Activated gamma-delta T cell treated with Interleukin-2 at 50 U/mL for 16 hours (primary cell): ENCODE measurements around the gene COL15A1.
"Not testable (repeated sequence)": the region's sequence is repeated elsewhere in the genome, so short reads cannot be mapped to it uniquely, and the experiment has no call there.

Source experiments
- DNase-seq: peaks from one replicate; pipeline ENCODE4 v3.0.0-alpha.2; 2020

Gene COL15A1

GRCh38 chr9:98943682-98944056 lies at the start of gene COL15A1:
Gene COL15A1 (plus strand): TSS chr9:98943907. CDS start chr9:98944062, 155 bp downstream.
- no peak for DNase-seq

GRCh38 chr9:98894171-98894570 lies 49.5 kb upstream of the COL15A1 start:
- no peak for DNase-seq

- DNase-seq = no peak
Measured at GRCh38 chr9:98894761-98895160, 48.9 kb upstream of the COL15A1 start.

- no peak for DNase-seq
Measured at GRCh38 chr9:98896632-98897031, 47.1 kb upstream of the COL15A1 start.

GRCh38 chr9:98897745-98898144 lies 46.0 kb upstream of the COL15A1 start:
- no peak for DNase-seq

GRCh38 chr9:98899408-98900056 lies 44.2 kb upstream of the COL15A1 start:
- no peak for DNase-seq

- DNase-seq = no peak
Measured at GRCh38 chr9:98900244-98900643, 43.5 kb upstream of the COL15A1 start.

GRCh38 chr9:98900725-98901124 lies 43.0 kb upstream of the COL15A1 start:
- DNase-seq = no peak

- DNase-seq = not testable (repeated sequence)
Measured at GRCh38 chr9:98901843-98902242, 41.9 kb upstream of the COL15A1 start.

- DNase-seq = no peak
Measured at GRCh38 chr9:98902516-98902915, 41.2 kb upstream of the COL15A1 start.

GRCh38 chr9:98902925-98903324 lies 40.8 kb upstream of the COL15A1 start:
- DNase-seq = no peak

GRCh38 chr9:98903961-98904411 lies 39.7 kb upstream of the COL15A1 start:
- DNase-seq = no peak

- no peak for DNase-seq
Measured at GRCh38 chr9:98905015-98905414, 38.7 kb upstream of the COL15A1 start.

GRCh38 chr9:98906273-98907040 lies 37.2 kb upstream of the COL15A1 start:
- no peak for DNase-seq

- no peak for DNase-seq
Measured at GRCh38 chr9:98907055-98907454, 36.7 kb upstream of the COL15A1 start.

GRCh38 chr9:98908897-98909634 lies 34.6 kb upstream of the COL15A1 start:
- DNase-seq = no peak

GRCh38 chr9:98909935-98910334 lies 33.8 kb upstream of the COL15A1 start:
- DNase-seq = no peak

GRCh38 chr9:98911042-98911441 lies 32.7 kb upstream of the COL15A1 start:
- no peak for DNase-seq

GRCh38 chr9:98911738-98912137 lies 32.0 kb upstream of the COL15A1 start:
- DNase-seq = not testable (repeated sequence)

- no peak for DNase-seq
Measured at GRCh38 chr9:98912450-98912849, 31.3 kb upstream of the COL15A1 start.

GRCh38 chr9:98913044-98913443 lies 30.7 kb upstream of the COL15A1 start:
- DNase-seq = no peak

- DNase-seq = no peak
Measured at GRCh38 chr9:98913705-98914104, 30.0 kb upstream of the COL15A1 start.

GRCh38 chr9:98915599-98915998 lies 28.1 kb upstream of the COL15A1 start:
- DNase-seq = no peak

- no peak for DNase-seq
Measured at GRCh38 chr9:98916660-98917059, 27.0 kb upstream of the COL15A1 start.
